HL-60 (cell line): ENCODE results near the gene AGPAT2.

ENCODE experiments used
- GABPA ChIP-seq: IDR thresholded peaks from 2 replicates; pipeline ENCODE4 v1.6.1; 2012; ENCODE audit warnings: low read depth
- POLR2AphosphoS5 ChIP-seq: IDR thresholded peaks from 2 replicates; pipeline ENCODE4 v1.6.1; 2012; ENCODE audit warnings: low read depth
- TF ChIP-seq, protein P1 (sequence below): IDR thresholded peaks from one replicate; pipeline ENCODE4 v1.5.1; 2011; ENCODE audit warnings: low read length, control low read depth, inconsistent platforms; ENCODE audit not compliant: insufficient read depth

GRCh38 chr9:136726118-136726517 lies 38.9 kb upstream of the AGPAT2 start:
- TF ChIP-seq GABPA (no peak), POLR2AphosphoS5 (no peak; the same call in 1 of the 2 replicates)
- TF ChIP-seq, protein P1, sequence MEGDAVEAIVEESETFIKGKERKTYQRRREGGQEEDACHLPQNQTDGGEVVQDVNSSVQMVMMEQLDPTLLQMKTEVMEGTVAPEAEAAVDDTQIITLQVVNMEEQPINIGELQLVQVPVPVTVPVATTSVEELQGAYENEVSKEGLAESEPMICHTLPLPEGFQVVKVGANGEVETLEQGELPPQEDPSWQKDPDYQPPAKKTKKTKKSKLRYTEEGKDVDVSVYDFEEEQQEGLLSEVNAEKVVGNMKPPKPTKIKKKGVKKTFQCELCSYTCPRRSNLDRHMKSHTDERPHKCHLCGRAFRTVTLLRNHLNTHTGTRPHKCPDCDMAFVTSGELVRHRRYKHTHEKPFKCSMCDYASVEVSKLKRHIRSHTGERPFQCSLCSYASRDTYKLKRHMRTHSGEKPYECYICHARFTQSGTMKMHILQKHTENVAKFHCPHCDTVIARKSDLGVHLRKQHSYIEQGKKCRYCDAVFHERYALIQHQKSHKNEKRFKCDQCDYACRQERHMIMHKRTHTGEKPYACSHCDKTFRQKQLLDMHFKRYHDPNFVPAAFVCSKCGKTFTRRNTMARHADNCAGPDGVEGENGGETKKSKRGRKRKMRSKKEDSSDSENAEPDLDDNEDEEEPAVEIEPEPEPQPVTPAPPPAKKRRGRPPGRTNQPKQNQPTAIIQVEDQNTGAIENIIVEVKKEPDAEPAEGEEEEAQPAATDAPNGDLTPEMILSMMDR: no peak
